Upper lobe of left lung (tissue), 6 donors: ENCODE measurements around the gene CASP8. TPM values are rescaled to one million over a fixed set of nuclear protein-coding genes. Genes with fewer than 3 reads are reported as not detected.

Source experiments
- ATAC-seq, 2 donors: fragments of 200-7000 bp; cut with Tn5 transposase; one replicate each; pipeline ENCODE4 v1.9.1; 2022; ENCODE audit warnings: mild to moderate bottlenecking in 2 of 2, moderate library complexity in 2 of 2; ENCODE audit not compliant: low FRiP score in 2 of 2
- DNase-seq, 2 donors: peaks; one replicate each; pipeline ENCODE4 v3.0.0-alpha.2; 2019 to 2020
- H3K27ac ChIP-seq, 4 donors: fragments of 200-600 bp; sonication (generic); one replicate each; pipeline ENCODE4 v1.5.1; 2016 to 2019
- H3K27me3 ChIP-seq, 4 donors: fragments of 200-600 bp; sonication (generic); one replicate each; pipeline ENCODE4 v1.5.1; 2017 to 2019
- H3K36me3 ChIP-seq, 4 donors: fragments of 200-600 bp; sonication (generic); one replicate each; pipeline ENCODE4 v1.5.1; 2016 to 2019
- H3K4me1 ChIP-seq, 4 donors: fragments of 200-600 bp; sonication (generic); one replicate each; pipeline ENCODE4 v1.5.1; 2018 to 2019
- H3K4me3 ChIP-seq, 4 donors: fragments of 200-600 bp; sonication (generic); one replicate each; pipeline ENCODE4 v1.5.1; 2017 to 2019; ENCODE audit warnings: mild to moderate bottlenecking in 2 of 4, moderate library complexity in 1 of 4
- H3K9me3 ChIP-seq, 4 donors: fragments of 200-600 bp; sonication (generic); one replicate each; pipeline ENCODE4 v1.5.1; 2018 to 2019
- EP300 ChIP-seq, 4 donors: sonication (generic); formaldehyde crosslinking; IDR thresholded peaks; one replicate each; pipeline ENCODE4 v1.5.1; 2017; ENCODE audit warnings: antibody characterized with exemption in 4 of 4, control low read depth in 2 of 4
- POLR2A ChIP-seq, 4 donors: fragments of 450-650 bp; IDR thresholded peaks; one replicate each; pipeline ENCODE4 v1.5.1; 2016 to 2017; ENCODE audit warnings: antibody characterized with exemption in 4 of 4, mild to moderate bottlenecking in 2 of 4
- POLR2AphosphoS5 ChIP-seq, 2 donors: sonication (generic); formaldehyde crosslinking; IDR thresholded peaks; one replicate each; pipeline ENCODE4 v1.5.1; 2017; ENCODE audit warnings: antibody characterized with exemption in 2 of 2
- WGBS, 2 donors: methylation state at CpG; one replicate each; pipeline ENCODE4 v1.1.5; 2017 to 2018; 5-methylcytosine and 5-hydroxymethylcytosine counted together
- total RNA-seq, 6 donors: library from RNA; depleted of rRNA in 4 of 6; stranded (reverse); fragments of >200 nt in 4 of 6; gene quantifications; one replicate each; pipeline versions ENCODE4 v1.1.0 to v1.2.1, GENCODE V29; 2016 to 2021
- TF ChIP-seq, protein P1 (sequence below), 6 experiments: fragments of 450-650 bp in 4 of 6; fragments of 200-600 bp in 2 of 6; sonication (generic) in 2 of 6; IDR thresholded peaks; one replicate each; pipeline ENCODE4 v1.5.1; 2016 to 2019; ENCODE audit warnings: antibody characterized with exemption in 6 of 6
- donor health status: DM: no; HTN: no; CAD: no; lungs with moderate emphysema.
- donor health status: DM: no; HTN: yes; CAD: no; lungs with severe emphysema.

The CASP8 gene
- total RNA-seq, 6 donors from 2014 or later, result 23.7 to 81.7 (median 40.6) TPM

DNA sequence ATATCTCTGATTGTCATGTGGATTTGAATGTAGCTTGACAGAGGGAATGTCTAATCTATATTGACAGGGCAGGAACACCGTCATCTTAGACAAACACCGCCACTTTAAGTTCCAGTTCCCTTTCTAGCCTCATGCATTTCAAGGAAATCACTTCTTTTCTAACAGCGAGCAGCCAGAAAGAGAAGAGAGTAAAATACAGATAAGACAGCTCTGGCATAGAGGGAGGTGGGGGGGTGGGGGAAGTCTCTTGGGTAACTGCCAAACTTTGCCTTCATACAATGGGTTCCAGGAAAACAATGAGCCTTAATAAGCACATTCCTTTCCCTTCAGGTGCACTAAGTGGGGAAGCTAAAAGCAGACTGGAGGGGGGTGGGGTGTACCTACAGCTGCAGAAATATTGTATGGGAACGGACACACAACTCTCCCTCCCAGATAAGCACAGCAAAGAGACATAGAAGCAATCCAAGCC, 40.2 kb upstream of the CASP8 start:
- 15 to 41% methylated on average over 4 of the region's 4 CpGs for WGBS, 2 donors
- Histone ChIP-seq H3K27ac (peak overlapping the region; percentile 61 to 77 (median 69)), H3K9me3 (no peaks in the 10 kb centered on the region), H3K4me3 (no peak overlapping the region), H3K4me1 (peaks cover 14 to 24% (median 20%) of the 10 kb centered on the region in 4 donors), H3K27me3 (no peaks in the 10 kb centered on the region), H3K36me3 (peaks cover 0 to 27% (median 18%) of the 10 kb centered on the region in 4 donors)
- peak in 1 of 2 donors; percentile 48 for DNase-seq
- TF ChIP-seq POLR2A (IDR thresholded peaks at IDR 0.05) (no peak), EP300 (IDR thresholded peaks at IDR 0.05) (no peak), POLR2AphosphoS5 (IDR thresholded peaks at IDR 0.05) (no peak)
- TF ChIP-seq, protein P1, sequence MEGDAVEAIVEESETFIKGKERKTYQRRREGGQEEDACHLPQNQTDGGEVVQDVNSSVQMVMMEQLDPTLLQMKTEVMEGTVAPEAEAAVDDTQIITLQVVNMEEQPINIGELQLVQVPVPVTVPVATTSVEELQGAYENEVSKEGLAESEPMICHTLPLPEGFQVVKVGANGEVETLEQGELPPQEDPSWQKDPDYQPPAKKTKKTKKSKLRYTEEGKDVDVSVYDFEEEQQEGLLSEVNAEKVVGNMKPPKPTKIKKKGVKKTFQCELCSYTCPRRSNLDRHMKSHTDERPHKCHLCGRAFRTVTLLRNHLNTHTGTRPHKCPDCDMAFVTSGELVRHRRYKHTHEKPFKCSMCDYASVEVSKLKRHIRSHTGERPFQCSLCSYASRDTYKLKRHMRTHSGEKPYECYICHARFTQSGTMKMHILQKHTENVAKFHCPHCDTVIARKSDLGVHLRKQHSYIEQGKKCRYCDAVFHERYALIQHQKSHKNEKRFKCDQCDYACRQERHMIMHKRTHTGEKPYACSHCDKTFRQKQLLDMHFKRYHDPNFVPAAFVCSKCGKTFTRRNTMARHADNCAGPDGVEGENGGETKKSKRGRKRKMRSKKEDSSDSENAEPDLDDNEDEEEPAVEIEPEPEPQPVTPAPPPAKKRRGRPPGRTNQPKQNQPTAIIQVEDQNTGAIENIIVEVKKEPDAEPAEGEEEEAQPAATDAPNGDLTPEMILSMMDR (IDR thresholded peaks at IDR 0.05), result no peak
- ATAC-seq, result no peak

DNA sequence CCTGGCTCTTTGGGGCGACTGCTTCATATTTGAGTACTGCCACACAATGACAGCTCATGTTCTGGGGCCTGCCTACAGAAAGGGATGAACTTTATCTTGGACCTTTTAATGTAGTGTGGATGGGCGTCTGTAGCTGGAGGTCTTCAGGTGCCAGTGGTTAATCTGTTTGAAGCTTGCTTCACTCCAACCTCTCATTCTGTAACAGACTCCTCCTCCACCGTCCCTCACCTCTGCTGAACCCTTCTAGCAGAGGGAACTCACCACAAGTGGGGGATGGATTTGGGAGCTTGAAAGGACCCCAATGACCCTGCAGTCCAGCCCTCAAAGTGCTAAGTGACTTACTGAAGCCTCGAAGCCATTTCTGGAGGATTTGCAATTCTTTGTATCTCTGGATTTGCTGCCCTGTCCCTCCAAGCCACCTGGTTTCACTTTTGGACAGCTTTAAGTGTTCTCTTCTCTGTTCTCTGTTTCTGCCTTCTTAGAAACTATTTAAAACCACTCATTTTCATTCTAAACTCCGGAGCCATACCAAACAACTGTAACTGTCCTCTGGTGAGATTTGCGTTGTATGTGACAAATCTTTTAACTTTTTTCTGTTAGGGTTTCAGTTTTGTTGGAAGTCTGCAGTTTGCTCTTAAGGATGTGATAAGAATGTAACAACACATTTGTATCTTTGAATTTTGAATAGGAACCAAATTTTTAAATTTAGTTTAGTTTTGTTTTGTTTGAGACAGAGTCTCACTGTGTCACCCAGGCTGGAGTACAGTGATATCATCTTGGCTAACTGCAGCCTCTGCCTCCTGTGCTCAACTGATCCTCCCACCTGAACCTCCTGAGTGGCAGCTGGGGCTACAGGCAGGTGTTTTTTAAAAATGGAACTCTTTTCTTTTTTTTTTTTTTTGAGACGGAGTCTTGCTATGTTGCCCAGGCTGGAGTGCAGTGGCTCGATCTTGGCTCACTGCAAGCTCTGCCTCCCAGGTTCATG, 37.0 kb upstream of the CASP8 start:
- H3K4me1 ChIP-seq, result peaks cover 14 to 24% (median 20%) of the 10 kb centered on the region in 4 donors
- no peaks in the 10 kb centered on the region for H3K9me3 ChIP-seq
- WGBS, 2 donors, result 62 to 73% methylated on average over 8 of the region's 8 CpGs
- H3K4me3 ChIP-seq, result no peak overlapping the region
- H3K27ac ChIP-seq, result peak overlapping the region in 2 of 4 donors; percentile 55 to 58
- TF ChIP-seq, protein P1 (IDR thresholded peaks at IDR 0.05), result no peak
- no peak for TF ChIP-seq EP300 (IDR thresholded peaks at IDR 0.05)
- no peak for TF ChIP-seq POLR2A (IDR thresholded peaks at IDR 0.05)
- TF ChIP-seq POLR2AphosphoS5 (IDR thresholded peaks at IDR 0.05), result no peak
- no peaks in the 10 kb centered on the region for H3K27me3 ChIP-seq
- DNase-seq (no peak), ATAC-seq (no peak)
- peaks cover 0 to 10% (median 5%) of the 10 kb centered on the region in 4 donors for H3K36me3 ChIP-seq

DNA sequence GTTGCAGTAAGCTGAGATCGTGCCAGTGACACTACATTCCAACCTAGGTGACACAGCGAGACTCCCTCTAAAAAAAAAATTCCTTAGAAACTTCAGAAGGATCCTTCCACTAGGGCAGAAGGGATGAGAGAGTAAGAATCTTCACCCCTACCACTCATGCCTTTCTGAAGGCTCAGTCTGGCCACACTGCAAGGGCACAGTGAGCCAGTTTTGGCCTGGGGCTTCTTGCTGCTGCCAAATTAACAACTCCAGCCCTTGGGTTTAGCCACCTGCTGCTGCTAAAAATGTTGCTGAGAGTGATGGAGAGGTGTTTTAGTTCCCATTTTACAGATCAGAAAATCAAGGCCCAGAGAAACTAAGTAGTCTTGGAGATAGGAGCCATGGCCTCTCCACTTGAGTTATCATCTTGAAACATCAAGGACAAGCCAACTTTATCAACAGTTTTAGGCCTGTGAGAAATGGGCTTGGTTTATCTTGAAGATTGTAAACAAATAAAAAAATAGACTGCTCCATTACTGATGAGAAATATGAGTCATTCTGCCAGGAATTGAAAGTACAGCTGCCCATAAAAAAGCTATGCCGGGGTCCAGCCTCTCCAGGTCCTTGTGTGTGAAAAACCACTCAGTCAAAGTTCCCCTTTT, 31.9 kb upstream of the CASP8 start:
- 65 to 66% methylated on average over 3 of the region's 3 CpGs for WGBS, 2 donors
- no peak for ATAC-seq
- Histone ChIP-seq H3K27me3 (no peaks in the 10 kb centered on the region), H3K27ac (no peak overlapping the region), H3K4me1 (peaks cover 17 to 23% (median 21%) of the 10 kb centered on the region in 4 donors), H3K9me3 (no peaks in the 10 kb centered on the region), H3K36me3 (no peaks in the 10 kb centered on the region), H3K4me3 (no peak overlapping the region)
- DNase-seq, result no peak
- TF ChIP-seq, protein P1 (IDR thresholded peaks at IDR 0.05), result no peak
- no peak for TF ChIP-seq POLR2AphosphoS5 (IDR thresholded peaks at IDR 0.05)
- no peak for TF ChIP-seq POLR2A (IDR thresholded peaks at IDR 0.05)
- TF ChIP-seq EP300 (IDR thresholded peaks at IDR 0.05), result no peak

DNA sequence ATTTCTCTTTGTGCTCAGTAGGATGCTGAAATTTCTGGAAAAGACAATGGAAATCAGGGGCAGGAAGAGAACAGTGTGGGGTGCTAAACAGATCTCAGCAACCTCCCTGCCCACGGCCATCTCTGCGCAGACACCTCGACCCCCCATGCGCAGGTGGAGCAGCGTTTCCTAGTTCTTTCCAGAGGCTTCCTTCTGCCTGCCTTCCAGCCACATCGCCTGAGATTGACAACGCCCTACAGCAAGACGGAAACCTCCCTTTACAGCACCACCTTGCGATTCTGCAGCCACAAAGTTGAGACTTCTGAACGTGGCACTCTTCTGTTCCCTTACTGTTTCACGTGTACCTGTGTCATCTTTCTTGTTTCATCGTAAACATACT, 31.4 kb upstream of the CASP8 start:
- DNase-seq (no peak), ATAC-seq (no peak)
- TF ChIP-seq, protein P1 (IDR thresholded peaks at IDR 0.05), result no peak
- TF ChIP-seq POLR2A (IDR thresholded peaks at IDR 0.05), result no peak
- no peak for TF ChIP-seq EP300 (IDR thresholded peaks at IDR 0.05)
- no peak for TF ChIP-seq POLR2AphosphoS5 (IDR thresholded peaks at IDR 0.05)

More for the DNA sequence above, 31.4 kb upstream of the CASP8 start:
- Histone ChIP-seq H3K4me1 (peaks cover 19 to 26% (median 24%) of the 10 kb centered on the region in 4 donors), H3K9me3 (no peaks in the 10 kb centered on the region), H3K27me3 (no peaks in the 10 kb centered on the region), H3K4me3 (no peak overlapping the region), H3K36me3 (no peaks in the 10 kb centered on the region), H3K27ac (no peak overlapping the region)
- WGBS, 2 donors, result 55 to 56% methylated on average over 12 of the region's 12 CpGs
